Liver (tissue), 3 donors: ENCODE measurements around the gene ZNF746.

ENCODE experiments used
- CTCF ChIP-seq: fragments of 150-350 bp; IDR thresholded peaks from 2 replicates; pipeline ENCODE4 v1.5.1; 2017; ENCODE audit warnings: improper control_type of control experiment, low read depth, low read length; ENCODE audit not compliant: missing input control
- MAX ChIP-seq: IDR thresholded peaks from 2 replicates; pipeline ENCODE4 v1.6.1; 2016; ENCODE audit warnings: antibody characterized with exemption
- RXRA ChIP-seq, 2 donors: IDR thresholded peaks; 2 replicates each; pipeline ENCODE4 v1.6.1; 2017 to 2018; ENCODE audit warnings: antibody characterized with exemption in 2 of 2, mild to moderate bottlenecking in 1 of 2
- SP1 ChIP-seq: IDR thresholded peaks from 2 replicates; pipeline ENCODE4 v1.6.1; 2018; ENCODE audit warnings: antibody characterized with exemption, mild to moderate bottlenecking
- TF ChIP-seq, protein P1 (sequence below): IDR thresholded peaks from 2 replicates; pipeline ENCODE4 v1.6.1; 2016; ENCODE audit warnings: antibody characterized with exemption
- donor health status: healthy.
- donor health status: healthy.

DNA sequence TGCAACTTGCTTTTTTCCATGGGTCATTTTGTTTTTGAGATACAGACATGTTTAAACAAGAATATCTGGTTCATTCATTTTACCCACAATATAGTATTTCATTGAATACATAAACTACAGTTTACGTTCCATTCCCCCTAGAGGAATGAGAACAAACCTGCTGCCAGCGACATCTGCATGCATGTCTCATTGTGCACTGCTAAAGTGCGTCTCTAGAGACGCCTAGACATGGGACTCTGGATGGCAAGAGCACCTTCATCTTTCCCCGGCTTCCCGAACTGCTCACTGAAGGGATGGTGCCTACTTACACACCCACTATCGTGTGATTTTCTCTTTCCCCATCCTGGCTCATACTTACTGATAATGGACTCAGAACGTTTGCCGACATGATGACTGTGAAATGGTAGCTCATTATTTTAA is 35.5 kb downstream of the ZNF746 start:
- TF ChIP-seq RXRA (IDR thresholded peaks at IDR 0.05) (no peak), CTCF (no peak), SP1 (no peak), MAX (no peak)
- TF ChIP-seq, protein P1, sequence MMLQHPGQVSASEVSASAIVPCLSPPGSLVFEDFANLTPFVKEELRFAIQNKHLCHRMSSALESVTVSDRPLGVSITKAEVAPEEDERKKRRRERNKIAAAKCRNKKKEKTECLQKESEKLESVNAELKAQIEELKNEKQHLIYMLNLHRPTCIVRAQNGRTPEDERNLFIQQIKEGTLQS = no peak
